Right renal cortex interstitium (tissue), 3 donors: ENCODE results near the gene DACH1. TPM values are rescaled to one million over a fixed set of nuclear protein-coding genes. Genes with fewer than 3 reads are reported as not detected.
A peak's percentile ranks its signal among the peaks of the same experiment; 100 is the strongest.

Source experiments
- DNase-seq, 3 donors: peaks; one replicate each; pipeline ENCODE4 v3.0.0-alpha.2; 2013; ENCODE audit warnings: low read depth in 3 of 3, low spot score in 2 of 3
- polyA plus RNA-seq, 3 donors: library from polyadenylated mRNA; unstranded; fragments of 120-200 nt; gene quantifications; one replicate each; pipeline ENCODE4 v1.2.1, GENCODE V29; 2013; ENCODE audit not compliant: insufficient read length in 3 of 3

Gene DACH1
- polyA plus RNA-seq, 3 donors = 104 to 121 (median 109) TPM

DNA sequence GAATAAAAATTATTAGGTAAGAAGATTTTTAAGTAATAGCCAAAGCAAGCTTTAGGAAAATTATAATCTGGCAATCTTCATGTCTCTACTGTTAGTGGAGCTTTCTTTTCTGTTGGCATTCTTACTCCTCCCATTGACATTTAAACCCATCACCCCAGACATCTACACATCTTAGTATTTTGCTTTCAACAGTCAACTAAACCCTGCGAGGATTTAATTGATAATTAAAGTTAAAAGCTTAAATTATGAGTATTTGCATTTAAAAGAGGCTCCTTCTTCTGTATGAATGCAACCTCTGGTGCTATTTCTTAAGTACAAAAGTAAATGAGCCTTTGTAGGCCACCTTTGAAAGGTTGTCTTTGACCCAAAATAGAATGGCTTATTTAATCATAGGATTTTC, 148.1 kb downstream of the DACH1 start:
- no peak for DNase-seq

DNA sequence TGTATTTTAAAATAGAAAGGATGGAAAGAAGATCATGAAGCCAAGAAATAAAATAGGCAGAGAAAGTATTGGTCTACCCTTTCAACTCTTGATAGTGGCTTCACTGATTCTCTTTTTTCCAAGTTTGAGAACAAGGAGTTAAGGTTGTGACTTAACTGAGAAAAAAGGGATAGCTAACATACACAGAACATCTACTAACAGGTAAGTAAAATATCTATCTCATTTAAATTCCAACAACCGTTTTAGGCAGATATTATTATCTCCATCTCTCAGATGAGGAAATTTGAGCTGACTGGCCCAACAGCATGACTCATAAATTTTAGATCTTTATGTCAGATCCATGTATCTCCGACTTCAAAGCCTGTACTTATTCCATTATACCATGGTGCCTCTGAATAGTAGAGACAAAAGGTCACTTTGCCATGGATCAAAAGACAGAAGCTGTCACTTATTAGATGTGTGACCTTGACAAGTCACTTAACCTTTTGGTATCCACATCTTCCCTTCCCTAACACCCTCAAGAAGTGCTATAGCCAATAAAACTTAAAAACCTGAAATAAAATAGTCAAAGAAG, 152.1 kb downstream of the DACH1 start:
- no peak for DNase-seq

DNA sequence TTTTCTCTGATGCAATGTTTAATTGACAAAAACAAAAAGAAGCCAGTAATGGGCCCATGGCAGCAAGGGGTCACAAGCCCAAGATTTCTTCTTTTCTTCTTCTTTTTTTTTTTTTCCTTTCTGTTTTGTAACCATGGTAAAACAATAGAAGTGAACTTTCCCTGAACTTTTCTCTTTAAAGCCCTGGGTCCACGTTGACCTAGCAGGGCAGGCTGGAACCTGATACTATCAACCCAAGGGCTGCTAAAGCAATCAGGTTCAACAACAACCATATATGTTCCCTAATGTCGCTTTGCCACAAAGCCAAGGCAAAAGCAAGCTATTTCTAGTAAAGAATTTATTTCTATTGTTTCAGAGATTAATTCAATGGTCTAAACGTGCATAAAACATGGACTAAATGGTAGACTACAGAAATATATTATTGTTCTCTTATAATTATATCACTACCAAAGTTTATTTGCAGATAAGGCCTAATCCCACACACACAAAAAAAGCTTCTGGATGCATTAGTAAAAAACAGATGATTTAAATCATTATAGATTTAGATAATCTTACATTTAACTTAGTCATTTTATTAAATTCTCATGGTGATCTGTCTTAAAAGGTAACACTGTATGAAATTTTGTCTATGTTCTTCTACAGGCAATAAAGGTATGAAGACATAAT, 153.9 kb downstream of the DACH1 start:
- peak; percentile 72 to 84 (median 74) for DNase-seq

DNA sequence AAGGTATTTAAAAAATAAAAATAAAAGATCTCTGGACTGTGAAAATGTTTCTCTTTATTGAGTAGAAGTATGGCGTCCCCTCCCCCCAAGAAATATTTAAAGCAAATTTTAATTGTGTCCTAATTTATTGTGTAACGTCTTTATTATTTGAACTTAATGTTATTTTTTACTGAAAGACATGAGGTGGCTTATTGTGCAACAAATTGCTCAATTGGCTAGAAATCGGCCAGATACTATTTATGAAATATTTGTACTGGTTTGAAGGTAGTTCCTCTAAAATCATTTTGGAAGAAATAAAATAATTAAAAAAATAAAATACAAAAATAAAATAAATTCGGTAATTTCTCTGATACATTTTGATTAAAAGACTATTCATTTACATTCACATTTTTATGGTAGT, 162.3 kb downstream of the DACH1 start:
- no peak for DNase-seq

DNA sequence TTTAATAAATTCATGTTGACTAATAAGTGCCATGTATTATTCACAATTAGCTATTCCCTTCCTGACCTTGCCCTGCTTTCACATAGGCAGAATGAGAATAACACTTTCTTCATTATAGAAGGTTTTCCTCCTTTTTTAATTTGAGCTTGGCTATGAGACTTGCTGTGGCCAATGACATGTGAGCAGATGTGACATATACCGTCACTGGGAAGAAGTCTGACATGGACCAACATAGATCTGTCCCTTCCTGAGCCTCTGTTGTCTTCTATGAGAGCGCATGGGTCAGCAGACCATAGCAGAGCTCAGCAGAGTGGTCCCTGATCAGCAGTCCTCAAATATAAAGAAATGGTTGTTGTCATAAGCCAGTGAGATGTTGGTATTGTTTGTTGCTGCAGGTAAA, 163.9 kb downstream of the DACH1 start:
- DNase-seq = no peak

DNA sequence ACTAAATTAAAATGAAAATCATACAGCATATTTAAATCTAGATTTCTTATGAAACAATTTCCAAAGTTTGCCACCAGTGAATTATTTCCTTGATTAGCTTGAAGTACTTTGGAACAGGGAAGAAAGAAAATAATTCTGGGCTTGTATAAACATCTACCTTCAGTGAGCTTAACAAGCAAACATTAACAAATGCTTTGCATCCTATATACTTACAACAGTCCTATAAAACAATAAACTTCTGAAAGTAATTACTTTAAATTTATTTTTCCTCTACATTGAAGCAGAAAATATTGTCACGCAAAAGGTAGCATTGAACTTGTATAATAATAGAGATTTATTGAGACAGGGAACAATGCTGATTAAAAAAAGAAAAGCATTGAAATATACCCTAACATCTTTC, 164.8 kb downstream of the DACH1 start:
- DNase-seq = no peak

DNA sequence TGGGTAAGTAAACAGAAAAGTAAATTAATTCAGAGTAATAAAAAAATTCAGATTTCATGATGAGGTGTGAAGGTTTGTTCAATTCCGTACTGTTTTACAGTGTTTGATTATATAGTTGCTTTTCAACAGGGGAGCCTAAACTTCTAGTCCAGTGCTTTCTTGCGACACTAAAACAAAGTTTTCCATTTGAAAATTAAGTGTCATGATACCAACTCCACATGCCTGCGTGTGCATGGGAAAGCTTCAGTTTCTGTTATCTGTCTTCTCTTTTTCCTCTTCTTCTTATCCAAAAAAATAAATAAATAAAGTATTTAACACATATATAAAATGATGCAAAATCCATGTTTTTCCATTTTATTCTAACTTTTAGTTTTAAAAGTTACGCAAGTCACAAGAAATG, 165.3 kb downstream of the DACH1 start:
- no peak for DNase-seq

DNA sequence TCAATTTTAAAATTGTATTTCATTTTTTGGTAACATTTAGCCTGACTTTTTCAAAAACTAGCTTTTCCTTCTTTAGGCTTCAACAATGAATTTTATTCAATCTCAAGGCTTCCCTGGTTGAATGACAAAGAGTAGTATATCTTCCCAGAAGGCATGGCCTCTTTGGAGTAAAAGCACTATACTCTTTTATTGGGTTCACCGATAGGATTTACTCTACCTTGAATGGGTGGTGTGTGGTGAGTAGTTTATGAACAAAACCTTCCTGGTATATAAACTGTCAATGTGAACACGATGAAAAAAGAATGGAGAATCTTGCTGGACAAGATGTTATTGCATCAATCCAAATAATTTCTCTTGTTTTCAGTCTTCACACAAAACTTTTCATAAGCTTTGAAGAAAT, 167.7 kb downstream of the DACH1 start:
- DNase-seq = no peak

DNA sequence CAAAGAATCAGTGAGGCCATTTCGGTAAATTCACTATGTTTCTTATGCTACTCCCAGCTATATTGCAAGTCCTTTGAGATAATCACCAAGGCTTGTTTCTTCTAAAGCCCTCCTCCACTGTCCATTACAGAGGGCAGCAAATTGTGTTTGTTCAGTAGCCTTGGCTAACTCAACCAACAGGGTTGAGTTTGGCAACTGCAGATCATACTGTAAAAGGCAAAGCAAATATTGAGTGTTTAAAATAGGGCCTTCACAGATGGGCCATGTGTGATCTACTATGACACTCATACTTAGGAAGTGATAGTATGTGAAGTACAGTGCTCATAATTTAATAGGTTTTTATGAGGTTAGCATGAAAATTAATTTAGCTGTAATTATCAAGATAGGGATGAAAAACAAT, 171.3 kb downstream of the DACH1 start:
- DNase-seq = no peak

DNA sequence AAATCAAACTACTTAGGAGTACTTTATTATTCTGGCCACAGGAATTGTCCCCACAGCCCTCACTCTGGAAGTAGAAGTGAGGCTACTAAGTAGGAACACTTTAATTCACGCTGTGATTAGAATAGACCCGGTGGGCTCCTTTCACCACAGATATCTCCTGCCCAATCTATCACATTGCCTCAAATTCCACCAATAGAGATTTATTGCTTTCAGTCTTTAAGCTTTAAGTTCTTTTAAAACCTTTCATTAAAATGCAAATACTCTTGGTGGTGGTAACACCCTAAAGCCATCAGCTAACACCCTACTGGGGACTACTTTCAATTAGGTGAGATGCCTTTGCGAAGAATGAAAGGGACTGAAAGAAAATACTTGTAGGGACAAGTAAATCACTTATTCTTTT, 181.9 kb downstream of the DACH1 start:
- no peak for DNase-seq

DNA sequence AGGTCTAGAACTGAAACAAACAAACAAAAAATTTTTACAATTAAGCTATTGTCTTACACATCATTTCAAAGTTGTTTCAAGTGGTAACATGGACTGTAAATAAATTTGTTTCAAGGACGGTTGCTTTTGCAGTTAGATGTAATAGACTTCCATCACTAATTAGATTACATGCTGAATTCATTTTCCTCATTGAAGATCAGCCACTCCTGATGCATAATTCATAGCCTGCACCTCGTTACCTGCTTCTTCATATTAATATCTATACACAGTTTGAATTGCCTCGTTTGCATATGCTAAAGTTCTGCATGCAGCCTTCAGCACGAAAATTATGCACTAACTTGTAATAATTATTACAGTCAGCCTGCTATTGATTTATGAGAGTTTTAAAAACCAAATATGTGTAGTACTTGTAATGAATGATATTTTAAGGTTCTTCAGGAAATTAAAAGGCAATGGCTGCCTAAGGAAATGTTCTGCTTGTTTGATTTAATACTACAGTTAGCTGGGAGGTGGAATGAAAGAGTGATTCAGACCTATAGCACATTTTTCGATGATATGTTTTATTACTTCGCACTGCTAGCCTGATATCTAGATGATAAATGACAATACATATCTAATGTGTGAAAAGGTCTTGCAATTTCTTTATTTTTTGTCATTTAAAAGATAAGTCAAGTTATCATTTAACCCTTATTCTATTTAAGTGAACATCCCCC, 184.9 kb downstream of the DACH1 start:
- DNase-seq = no peak

DNA sequence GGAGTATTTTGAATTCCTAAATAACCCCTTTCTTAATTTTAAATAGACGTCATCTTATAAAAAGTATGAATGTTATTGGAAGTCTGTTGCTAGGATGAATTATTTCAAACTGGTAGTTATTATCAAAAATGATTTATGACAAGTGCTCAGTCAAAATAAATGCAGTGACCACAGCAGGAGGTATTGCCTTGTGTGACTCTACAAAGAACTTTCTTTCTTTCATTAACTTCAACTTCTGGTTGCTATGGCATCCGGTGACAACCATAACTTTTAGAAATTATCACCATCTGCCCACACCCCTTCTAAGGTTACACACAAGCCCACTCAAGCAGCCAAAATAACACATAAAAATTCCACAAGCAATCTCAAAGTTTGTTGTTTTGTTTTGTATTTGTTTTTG, 189.9 kb downstream of the DACH1 start:
- DNase-seq = peak; percentile 38 to 52 (median 45)

DNA sequence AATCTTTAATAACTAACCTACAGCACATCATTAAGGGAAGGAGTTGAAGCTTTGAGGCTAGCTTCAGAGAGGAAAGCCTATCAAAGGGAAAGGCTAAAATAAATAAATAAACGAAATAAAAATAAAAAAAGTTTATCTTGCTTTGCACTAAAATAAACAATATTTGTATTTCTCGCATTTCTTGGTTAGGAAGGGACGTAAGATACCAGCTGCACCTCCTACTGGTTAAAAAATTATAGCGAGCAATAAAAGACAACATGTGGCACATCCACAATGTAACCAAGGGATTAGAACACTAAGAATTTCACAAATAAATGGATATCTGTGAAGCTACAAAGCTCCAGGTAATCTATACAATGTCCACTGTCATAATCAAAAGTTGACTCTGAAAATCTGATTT, 194.5 kb downstream of the DACH1 start:
- no peak for DNase-seq

DNA sequence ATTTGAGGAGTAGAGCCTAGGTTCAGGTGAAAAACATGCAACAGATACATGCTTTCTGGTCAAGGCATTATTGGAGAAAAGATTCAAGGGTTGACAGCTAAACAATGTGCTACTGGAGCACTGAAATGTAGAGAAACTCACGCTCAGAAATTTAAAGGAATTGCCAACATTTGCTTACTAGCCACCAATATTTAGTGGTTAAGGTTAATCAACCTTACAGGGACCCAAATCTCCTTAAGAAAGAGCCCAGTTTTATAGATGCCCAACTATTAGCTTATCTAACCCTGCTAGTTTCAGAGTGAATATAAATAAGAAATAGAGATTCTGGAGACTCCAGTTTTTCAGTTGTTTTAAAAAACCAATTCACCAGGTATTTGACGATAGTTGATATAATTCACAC, 203.6 kb downstream of the DACH1 start:
- no peak for DNase-seq

DNA sequence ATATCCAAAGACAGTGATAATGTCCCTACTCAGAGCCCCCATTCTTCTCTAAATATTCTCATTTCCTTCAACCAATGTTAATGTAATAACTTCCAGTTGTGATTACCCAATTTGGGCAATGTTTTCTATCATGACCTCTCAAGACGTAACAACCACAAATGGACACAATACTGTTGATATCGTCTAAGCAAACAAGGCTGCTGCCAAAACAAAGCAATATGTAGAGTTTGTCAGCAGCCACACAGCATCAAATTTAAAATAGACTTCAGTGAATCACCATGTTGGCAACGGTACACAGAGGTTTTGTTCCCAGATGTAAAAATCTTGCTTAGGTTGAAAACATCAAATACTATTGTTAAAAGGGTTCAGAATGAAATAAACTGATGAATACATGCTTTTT, 205.1 kb downstream of the DACH1 start:
- no peak for DNase-seq

DNA sequence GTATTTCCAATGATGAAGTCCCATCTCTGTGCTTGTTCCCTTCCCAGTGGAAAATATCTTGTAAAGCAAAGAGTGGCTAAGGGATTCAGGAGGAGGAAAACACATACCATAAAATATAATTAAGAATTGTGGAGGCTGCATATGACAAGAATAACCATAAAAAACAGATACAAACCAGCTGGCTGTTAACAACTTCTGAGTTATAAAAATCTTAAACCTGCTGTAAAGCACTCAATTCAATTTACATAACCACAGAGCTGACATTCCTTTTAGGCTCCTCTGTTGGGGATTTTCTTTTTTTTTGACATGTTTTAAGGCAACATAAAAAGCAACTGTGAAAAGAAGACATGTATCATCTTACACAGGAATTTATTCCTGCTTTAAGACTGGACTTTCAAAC, 207.6 kb downstream of the DACH1 start:
- DNase-seq = peak in 1 of 3 donors; percentile 43

DNA sequence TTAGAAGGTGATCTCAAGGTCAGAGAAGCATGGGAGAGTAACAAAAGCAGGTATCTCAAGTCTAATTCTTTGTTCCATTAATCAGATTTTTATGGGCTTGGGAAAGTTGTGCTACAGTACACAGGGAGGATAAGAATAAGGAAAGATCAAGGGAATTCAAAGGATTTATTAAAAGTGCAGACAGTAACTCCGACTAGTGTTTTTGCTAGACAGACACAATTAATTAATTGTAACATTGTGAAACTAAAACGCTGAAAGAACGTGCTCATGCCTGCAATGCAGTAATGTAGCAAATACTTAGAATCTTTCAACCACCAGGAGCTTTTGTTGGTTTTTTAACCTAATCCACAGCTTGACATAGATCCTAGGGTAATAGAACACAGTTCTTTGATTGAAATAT, 221.5 kb downstream of the DACH1 start:
- no peak for DNase-seq

DNA sequence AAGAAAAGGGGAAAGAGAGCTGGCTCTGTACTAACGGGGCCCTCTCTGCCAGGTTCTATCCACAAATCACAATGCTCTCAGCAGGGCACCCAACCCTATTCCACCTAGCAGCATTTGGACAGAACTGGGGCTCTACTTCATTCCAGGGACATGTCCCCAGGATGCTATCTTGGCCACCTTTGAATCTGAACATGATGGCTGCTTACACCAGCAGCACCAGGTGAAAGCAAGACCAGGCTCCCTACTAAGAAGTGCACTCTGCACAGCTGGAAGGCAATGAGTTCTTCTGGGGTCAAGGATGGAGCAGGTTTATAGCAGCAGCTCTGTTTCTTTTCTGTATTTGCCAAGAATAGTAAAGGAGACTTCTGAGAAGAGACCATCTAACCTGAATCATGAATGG, 222.4 kb downstream of the DACH1 start:
- no peak for DNase-seq

DNA sequence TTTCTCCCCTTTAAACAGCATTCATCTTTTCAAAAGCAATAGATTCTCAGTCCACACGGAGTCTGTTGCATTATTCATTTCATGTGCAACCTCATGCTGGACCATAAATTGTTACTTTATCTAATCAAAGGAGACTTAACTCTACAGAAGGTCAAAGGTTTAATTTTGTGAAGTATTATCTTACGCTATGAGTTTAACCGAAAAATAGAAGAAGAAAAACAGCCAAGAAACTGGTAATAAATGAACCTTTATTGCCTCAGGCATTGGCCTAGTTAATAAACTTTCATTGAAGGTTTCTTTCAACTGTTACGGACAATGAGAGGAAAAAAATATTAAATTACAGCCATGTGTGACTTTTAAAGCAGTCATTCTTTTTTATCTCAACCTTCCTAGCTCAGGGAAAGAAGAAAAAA, 223.6 kb downstream of the DACH1 start:
- DNase-seq = peak in 1 of 3 donors; percentile 47

DNA sequence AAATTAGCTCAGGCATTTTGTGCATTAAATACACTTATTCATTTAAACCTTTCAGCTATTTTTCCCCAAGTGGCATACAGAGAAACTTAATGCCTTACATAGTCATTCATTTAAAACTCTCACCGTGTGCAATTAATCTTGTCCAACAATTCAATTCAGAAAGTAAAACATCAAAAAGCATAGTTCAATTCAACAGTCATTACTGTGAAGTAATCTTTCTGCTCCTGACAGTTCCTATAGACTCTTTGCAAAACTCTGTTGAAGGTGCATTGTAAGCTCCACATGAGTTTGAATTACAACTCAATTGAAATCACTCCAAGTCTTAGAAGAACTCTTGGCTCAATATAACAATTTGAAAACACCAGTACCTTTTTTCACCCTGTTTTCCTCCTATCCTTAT, 228.3 kb downstream of the DACH1 start:
- no peak for DNase-seq

DNA sequence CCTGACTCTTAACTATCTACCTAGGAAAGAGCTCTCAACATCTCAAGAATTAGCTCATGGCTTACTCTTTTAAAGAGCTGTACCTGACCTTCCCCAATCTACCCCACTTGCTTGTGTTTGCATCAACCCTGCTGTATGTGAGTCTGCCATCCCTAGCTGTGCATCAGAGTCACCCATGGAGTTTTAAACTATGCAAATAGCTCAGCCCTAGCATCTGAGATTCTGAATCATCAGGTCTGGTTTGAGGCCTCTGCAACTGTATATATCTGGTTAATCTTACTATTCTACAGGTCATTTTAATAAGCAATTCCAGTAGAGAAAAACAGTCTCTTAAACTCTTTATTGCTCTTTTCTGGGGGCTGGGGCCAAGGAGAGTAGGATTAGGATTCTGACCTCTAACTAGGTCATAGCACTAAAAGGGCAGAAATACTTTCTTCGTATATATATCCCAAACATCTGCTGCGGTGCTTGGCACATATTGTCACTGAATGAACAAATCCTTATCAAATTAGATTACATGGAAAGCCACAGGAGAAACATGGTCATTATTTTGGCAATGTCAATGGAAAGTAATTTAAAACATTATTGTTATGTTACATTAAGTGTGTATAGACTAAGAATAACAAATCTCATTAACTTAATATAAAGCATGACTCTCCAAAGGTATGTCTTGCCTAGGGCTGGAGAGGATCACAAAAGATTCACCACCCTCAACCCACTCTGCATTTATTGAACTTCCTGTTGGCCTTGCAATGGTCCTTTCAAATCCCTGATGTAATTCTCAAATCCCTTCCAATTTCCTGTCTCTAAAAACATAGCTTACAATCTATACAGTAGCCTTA, 232.2 kb downstream of the DACH1 start:
- DNase-seq = no peak
